ENCODE data around the gene ARID3B. TPM values are rescaled to one million over a fixed set of nuclear protein-coding genes. Genes with fewer than 3 reads are reported as not detected.

Gene ARID3B
- total and polyA plus RNA-seq, 2 of the 13 experiments (the other 11 are each of a cell fraction or from before 2014, with no cell fraction given), result 5.3 to 12.8 TPM

- TF ChIP-seq, protein P1, sequence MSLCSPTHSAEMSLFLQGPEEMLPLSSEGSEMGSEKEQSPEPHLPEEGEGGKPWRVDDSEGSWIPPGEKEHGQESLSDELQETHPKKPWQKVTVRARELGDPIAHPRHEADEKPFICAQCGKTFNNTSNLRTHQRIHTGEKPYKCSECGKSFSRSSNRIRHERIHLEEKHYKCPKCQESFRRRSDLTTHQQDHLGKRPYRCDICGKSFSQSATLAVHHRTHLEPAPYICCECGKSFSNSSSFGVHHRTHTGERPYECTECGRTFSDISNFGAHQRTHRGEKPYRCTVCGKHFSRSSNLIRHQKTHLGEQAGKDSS (CRISPR knock-in tag; IDR thresholded peaks at IDR 0.05; ENCODE audit: borderline replicate concordance, low read depth), result 0 out of 2 replicates have a peak, but pooled peaks have one; percentile 62
- peak; percentile 65; the same call in 1 of the 2 replicates for TF ChIP-seq ZNF558 (CRISPR knock-in tag; IDR thresholded peaks at IDR 0.05; ENCODE audit: borderline replicate concordance)
- peak; percentile 42; the same call in 1 of the 2 replicates for TF ChIP-seq SP140L (CRISPR knock-in tag; IDR thresholded peaks at IDR 0.05; ENCODE audit: borderline replicate concordance)
- TF ChIP-seq SAFB2 (CRISPR knock-in tag; IDR thresholded peaks at IDR 0.05; ENCODE audit: borderline replicate concordance, low read depth), result no peak
- TF ChIP-seq ZEB1 (IDR thresholded peaks at IDR 0.05; ENCODE audit: insufficient replicate concordance, low read depth), result no peak
- TF ChIP-seq ZNF773 (CRISPR knock-in tag; IDR thresholded peaks at IDR 0.05; ENCODE audit: borderline replicate concordance), result no peak
- TF ChIP-seq CBX5 (CRISPR knock-in tag; IDR thresholded peaks at IDR 0.05; ENCODE audit: borderline replicate concordance), result peak; percentile 85; the same call in 1 of the 2 replicates
- 0 out of 2 replicates have a peak, but pooled peaks have one; percentile 31 for TF ChIP-seq ZNF572 (CRISPR knock-in tag; IDR thresholded peaks at IDR 0.05)
- TF ChIP-seq HMG20B (CRISPR knock-in tag; conservative IDR thresholded peaks at IDR 0.05), result peak; percentile 82
- TF ChIP-seq, protein P2, sequence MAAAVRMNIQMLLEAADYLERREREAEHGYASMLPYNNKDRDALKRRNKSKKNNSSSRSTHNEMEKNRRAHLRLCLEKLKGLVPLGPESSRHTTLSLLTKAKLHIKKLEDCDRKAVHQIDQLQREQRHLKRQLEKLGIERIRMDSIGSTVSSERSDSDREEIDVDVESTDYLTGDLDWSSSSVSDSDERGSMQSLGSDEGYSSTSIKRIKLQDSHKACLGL (CRISPR knock-in tag; IDR thresholded peaks at IDR 0.05), result no peak
- TF ChIP-seq KLF12 (CRISPR knock-in tag; IDR thresholded peaks at IDR 0.05; ENCODE audit: borderline replicate concordance), result 0 out of 2 replicates have a peak, but pooled peaks have one; percentile 19
- TF ChIP-seq, protein P3, sequence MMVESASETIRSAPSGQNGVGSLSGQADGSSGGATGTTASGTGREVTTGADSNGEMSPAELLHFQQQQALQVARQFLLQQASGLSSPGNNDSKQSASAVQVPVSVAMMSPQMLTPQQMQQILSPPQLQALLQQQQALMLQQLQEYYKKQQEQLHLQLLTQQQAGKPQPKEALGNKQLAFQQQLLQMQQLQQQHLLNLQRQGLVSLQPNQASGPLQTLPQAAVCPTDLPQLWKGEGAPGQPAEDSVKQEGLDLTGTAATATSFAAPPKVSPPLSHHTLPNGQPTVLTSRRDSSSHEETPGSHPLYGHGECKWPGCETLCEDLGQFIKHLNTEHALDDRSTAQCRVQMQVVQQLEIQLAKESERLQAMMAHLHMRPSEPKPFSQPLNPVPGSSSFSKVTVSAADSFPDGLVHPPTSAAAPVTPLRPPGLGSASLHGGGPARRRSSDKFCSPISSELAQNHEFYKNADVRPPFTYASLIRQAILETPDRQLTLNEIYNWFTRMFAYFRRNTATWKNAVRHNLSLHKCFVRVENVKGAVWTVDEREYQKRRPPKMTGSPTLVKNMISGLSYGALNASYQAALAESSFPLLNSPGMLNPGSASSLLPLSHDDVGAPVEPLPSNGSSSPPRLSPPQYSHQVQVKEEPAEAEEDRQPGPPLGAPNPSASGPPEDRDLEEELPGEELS (CRISPR knock-in tag; IDR thresholded peaks at IDR 0.05), result peak; percentile 80
- no peak for TF ChIP-seq ZNF207 (IDR thresholded peaks at IDR 0.05; ENCODE audit: borderline replicate concordance)
- TF ChIP-seq, protein P4, sequence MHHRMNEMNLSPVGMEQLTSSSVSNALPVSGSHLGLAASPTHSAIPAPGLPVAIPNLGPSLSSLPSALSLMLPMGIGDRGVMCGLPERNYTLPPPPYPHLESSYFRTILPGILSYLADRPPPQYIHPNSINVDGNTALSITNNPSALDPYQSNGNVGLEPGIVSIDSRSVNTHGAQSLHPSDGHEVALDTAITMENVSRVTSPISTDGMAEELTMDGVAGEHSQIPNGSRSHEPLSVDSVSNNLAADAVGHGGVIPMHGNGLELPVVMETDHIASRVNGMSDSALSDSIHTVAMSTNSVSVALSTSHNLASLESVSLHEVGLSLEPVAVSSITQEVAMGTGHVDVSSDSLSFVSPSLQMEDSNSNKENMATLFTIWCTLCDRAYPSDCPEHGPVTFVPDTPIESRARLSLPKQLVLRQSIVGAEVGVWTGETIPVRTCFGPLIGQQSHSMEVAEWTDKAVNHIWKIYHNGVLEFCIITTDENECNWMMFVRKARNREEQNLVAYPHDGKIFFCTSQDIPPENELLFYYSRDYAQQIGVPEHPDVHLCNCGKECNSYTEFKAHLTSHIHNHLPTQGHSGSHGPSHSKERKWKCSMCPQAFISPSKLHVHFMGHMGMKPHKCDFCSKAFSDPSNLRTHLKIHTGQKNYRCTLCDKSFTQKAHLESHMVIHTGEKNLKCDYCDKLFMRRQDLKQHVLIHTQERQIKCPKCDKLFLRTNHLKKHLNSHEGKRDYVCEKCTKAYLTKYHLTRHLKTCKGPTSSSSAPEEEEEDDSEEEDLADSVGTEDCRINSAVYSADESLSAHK (CRISPR knock-in tag; IDR thresholded peaks at IDR 0.05; ENCODE audit: borderline replicate concordance), result no peak
- TF ChIP-seq, protein P5, sequence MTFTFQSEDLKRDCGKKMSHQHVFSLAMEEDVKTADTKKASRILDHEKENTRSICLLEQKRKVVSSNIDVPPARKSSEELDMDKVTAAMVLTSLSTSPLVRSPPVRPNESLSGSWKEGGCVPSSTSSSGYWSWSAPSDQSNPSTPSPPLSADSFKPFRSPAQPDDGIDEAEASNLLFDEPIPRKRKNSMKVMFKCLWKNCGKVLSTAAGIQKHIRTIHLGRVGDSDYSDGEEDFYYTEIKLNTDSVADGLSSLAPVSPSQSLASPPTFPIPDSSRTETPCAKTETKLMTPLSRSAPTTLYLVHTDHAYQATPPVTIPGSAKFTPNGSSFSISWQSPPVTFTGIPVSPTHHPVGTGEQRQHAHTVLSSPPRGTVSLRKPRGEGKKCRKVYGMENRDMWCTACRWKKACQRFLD (CRISPR knock-in tag; IDR thresholded peaks at IDR 0.05; ENCODE audit: borderline replicate concordance), result no peak
- TF ChIP-seq ZNF138 (CRISPR knock-in tag; IDR thresholded peaks at IDR 0.05; ENCODE audit: low read depth), result no peak
- peak; percentile 93 for TF ChIP-seq TARDBP (CRISPR knock-in tag; IDR thresholded peaks at IDR 0.05)
- TF ChIP-seq ZNF768 (CRISPR knock-in tag; IDR thresholded peaks at IDR 0.05), result peak; percentile 69; the same call in 1 of the 2 replicates
- TF ChIP-seq REL (CRISPR knock-in tag; conservative IDR thresholded peaks at IDR 0.05), result no peak
- TF ChIP-seq ZNF343 (CRISPR knock-in tag; IDR thresholded peaks at IDR 0.05), result no peak
- TF ChIP-seq ZNF296 (CRISPR knock-in tag; conservative IDR thresholded peaks at IDR 0.05), result no peak
These were observed 5.0 kb downstream of the ARID3B start (continued) for GRCh38 chr15:74545776-74546656.

Data from HepG2 (cell line).